Kidney tubule cell (primary cell): ENCODE data around the gene AKR1D1.

Experiments
- DNase-seq: peaks from one replicate; pipeline ENCODE4 v3.0.0-alpha.2; 2018; ENCODE audit warnings: low spot score

The AKR1D1 gene

GRCh38 chr7:138166681-138167080, 90.4 kb downstream of the AKR1D1 start:
- DNase-seq = no peak

GRCh38 chr7:138167222-138167621, 91.0 kb downstream of the AKR1D1 start:
- DNase-seq = peak; percentile 56

- no peak for DNase-seq
Measured at GRCh38 chr7:138167869-138168296, 91.6 kb downstream of the AKR1D1 start.
